SK-N-SH treated with all-trans-retinoic acid at 6 μM for 48 hours (cell line): ENCODE data around the gene ABCC11.

Experiments used
- ARNTL ChIP-seq: fragments of 450-650 bp; formaldehyde crosslinking; IDR thresholded peaks from 2 replicates; pipeline ENCODE4 v1.5.0; 2020; ENCODE audit warnings: low read depth, mild to moderate bottlenecking, moderate library complexity, borderline replicate concordance
- ESRRG ChIP-seq: fragments of 250-450 bp; sonication (Bioruptor Pico); IDR thresholded peaks from 2 replicates; pipeline ENCODE4 v1.6.1; 2021; ENCODE audit warnings: mild to moderate bottlenecking
- GLIS3 ChIP-seq: fragments of 250-450 bp; sonication (Bioruptor Pico); IDR thresholded peaks from 2 replicates; pipeline ENCODE4 v1.5.0; 2020; ENCODE audit warnings: mild to moderate bottlenecking, moderate library complexity
- RARB ChIP-seq: fragments of 250-450 bp; sonication (Bioruptor Pico); IDR thresholded peaks from 2 replicates; pipeline ENCODE4 v1.8.0; 2021; ENCODE audit warnings: mild to moderate bottlenecking, moderate library complexity
- TCF4 ChIP-seq: fragments of 250-450 bp; sonication (Bioruptor Pico); IDR thresholded peaks from 2 replicates; pipeline ENCODE4 v1.8.0; 2021; ENCODE audit warnings: mild to moderate bottlenecking, moderate library complexity, borderline replicate concordance
- ZC3H10 ChIP-seq: fragments of 250-450 bp; sonication (Bioruptor Pico); IDR thresholded peaks from 2 replicates; pipeline ENCODE4 v1.5.1; 2021; ENCODE audit warnings: mild to moderate bottlenecking, moderate library complexity
- ZFP30 ChIP-seq: fragments of 450-650 bp; formaldehyde crosslinking; IDR thresholded peaks from 2 replicates; pipeline ENCODE4 v1.5.0; 2022; ENCODE audit warnings: mild to moderate bottlenecking, moderate library complexity
- TF ChIP-seq, protein P1 (sequence below): fragments of 250-450 bp; sonication (Bioruptor Pico); IDR thresholded peaks from 2 replicates; pipeline ENCODE4 v1.8.0; 2020; ENCODE audit warnings: mild to moderate bottlenecking, moderate library complexity, borderline replicate concordance

DNA sequence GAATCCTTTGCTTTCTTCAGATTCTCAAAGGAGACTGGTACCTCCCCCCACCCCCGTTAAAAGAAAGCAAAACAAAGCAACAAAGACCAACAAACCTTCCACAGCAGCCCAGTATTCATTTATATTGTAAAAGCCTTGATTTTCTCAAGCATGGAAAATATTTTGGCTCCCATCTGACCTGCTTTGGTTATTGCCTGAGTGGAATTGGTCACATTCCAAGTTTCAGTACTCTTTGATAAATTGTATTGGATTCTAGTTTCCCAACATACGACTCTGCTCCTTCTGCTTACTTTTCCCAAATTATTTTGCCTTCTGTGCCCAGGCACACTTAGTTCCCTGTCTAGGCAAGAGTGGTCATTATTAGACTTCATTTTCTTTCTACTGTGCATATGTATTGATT lies 1.3 kb downstream of the ABCC11 start:
- TF ChIP-seq, protein P1, sequence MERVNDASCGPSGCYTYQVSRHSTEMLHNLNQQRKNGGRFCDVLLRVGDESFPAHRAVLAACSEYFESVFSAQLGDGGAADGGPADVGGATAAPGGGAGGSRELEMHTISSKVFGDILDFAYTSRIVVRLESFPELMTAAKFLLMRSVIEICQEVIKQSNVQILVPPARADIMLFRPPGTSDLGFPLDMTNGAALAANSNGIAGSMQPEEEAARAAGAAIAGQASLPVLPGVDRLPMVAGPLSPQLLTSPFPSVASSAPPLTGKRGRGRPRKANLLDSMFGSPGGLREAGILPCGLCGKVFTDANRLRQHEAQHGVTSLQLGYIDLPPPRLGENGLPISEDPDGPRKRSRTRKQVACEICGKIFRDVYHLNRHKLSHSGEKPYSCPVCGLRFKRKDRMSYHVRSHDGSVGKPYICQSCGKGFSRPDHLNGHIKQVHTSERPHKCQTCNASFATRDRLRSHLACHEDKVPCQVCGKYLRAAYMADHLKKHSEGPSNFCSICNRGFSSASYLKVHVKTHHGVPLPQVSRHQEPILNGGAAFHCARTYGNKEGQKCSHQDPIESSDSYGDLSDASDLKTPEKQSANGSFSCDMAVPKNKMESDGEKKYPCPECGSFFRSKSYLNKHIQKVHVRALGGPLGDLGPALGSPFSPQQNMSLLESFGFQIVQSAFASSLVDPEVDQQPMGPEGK (CRISPR knock-in tag): no peak
- TF ChIP-seq ZC3H10 (CRISPR knock-in tag) (no peak), TCF4 (CRISPR knock-in tag) (no peak), ZFP30 (CRISPR knock-in tag) (no peak), RARB (CRISPR knock-in tag) (no peak), ARNTL (CRISPR knock-in tag) (no peak), ESRRG (no peak), GLIS3 (CRISPR knock-in tag) (no peak)
